ENCODE data around the gene PLPPR1.

PLPPR1 gene

GRCh38 chr9:101128623-101129022 lies 100.1 kb downstream of the PLPPR1 start:
- Histone ChIP-seq H3K9me3 (ENCODE audit: low read length) (no peaks in the 10 kb centered on the region), H3K27me3 (ENCODE audit: insufficient read depth, low read length) (no peaks in the 10 kb centered on the region), H3K36me3 (ENCODE audit: insufficient read depth, low read length) (no peaks in the 10 kb centered on the region), H3K4me2 (ENCODE audit: low read length) (no peak overlapping the region), H3K9me2 (ENCODE audit: low read depth, low read length) (no peaks in the 10 kb centered on the region), H3K9ac (ENCODE audit: low read length) (no peak overlapping the region), H3K4me3 (ENCODE audit: low read depth, low read length, poor library complexity, severe bottlenecking) (no peak overlapping the region), H3K79me2 (ENCODE audit: insufficient read depth, low read length) (no peaks in the 10 kb centered on the region), H4K20me1 (ENCODE audit: insufficient read depth, low read length) (no peaks in the 10 kb centered on the region), H3K27ac (ENCODE audit: low read depth, low read length, poor library complexity, severe bottlenecking) (no peak overlapping the region), H3K4me1 (ENCODE audit: insufficient read depth, low read length, severe bottlenecking) (no peaks in the 10 kb centered on the region), H3F3A (ENCODE audit: insufficient read depth, low read length) (no peaks in the 10 kb centered on the region), H2AFZ (ENCODE audit: low read length) (no peak overlapping the region)
- TF ChIP-seq EZH2 (IDR thresholded peaks at IDR 0.05; ENCODE audit: borderline replicate concordance, low read length) (no peak), CTCF (IDR thresholded peaks at IDR 0.05; ENCODE audit: low read length) (no peak)

- Histone ChIP-seq H4K20me1 (ENCODE audit: insufficient read depth, low read length) (no peaks in the 10 kb centered on the region), H2AFZ (ENCODE audit: low read length) (no peak overlapping the region), H3K27me3 (ENCODE audit: insufficient read depth, low read length) (no peaks in the 10 kb centered on the region), H3K4me1 (ENCODE audit: insufficient read depth, low read length, severe bottlenecking) (no peaks in the 10 kb centered on the region), H3K9me2 (ENCODE audit: low read depth, low read length) (no peaks in the 10 kb centered on the region), H3K9ac (ENCODE audit: low read length) (no peak overlapping the region), H3K9me3 (ENCODE audit: low read length) (no peaks in the 10 kb centered on the region), H3K4me3 (ENCODE audit: low read depth, low read length, poor library complexity, severe bottlenecking) (no peak overlapping the region), H3K4me2 (ENCODE audit: low read length) (no peak overlapping the region), H3K27ac (ENCODE audit: low read depth, low read length, poor library complexity, severe bottlenecking) (no peak overlapping the region), H3K79me2 (ENCODE audit: insufficient read depth, low read length) (no peaks in the 10 kb centered on the region), H3F3A (ENCODE audit: insufficient read depth, low read length) (no peaks in the 10 kb centered on the region), H3K36me3 (ENCODE audit: insufficient read depth, low read length) (no peaks in the 10 kb centered on the region)
- TF ChIP-seq CTCF (IDR thresholded peaks at IDR 0.05; ENCODE audit: low read length) = no peak
- no peak for TF ChIP-seq EZH2 (IDR thresholded peaks at IDR 0.05; ENCODE audit: borderline replicate concordance, low read length)
Measured at GRCh38 chr9:101130054-101130453, 101.5 kb downstream of the PLPPR1 start.

GRCh38 chr9:101131326-101131725 lies 102.8 kb downstream of the PLPPR1 start:
- H3K27me3 ChIP-seq (ENCODE audit: insufficient read depth, low read length) = no peaks in the 10 kb centered on the region
- no peak overlapping the region for H3K9ac ChIP-seq (ENCODE audit: low read length)
- H3F3A ChIP-seq (ENCODE audit: insufficient read depth, low read length) = no peaks in the 10 kb centered on the region
- no peaks in the 10 kb centered on the region for H3K4me1 ChIP-seq (ENCODE audit: insufficient read depth, low read length, severe bottlenecking)
- H3K4me3 ChIP-seq (ENCODE audit: low read depth, low read length, poor library complexity, severe bottlenecking) = no peak overlapping the region
- TF ChIP-seq EZH2 (IDR thresholded peaks at IDR 0.05; ENCODE audit: borderline replicate concordance, low read length) (no peak), CTCF (IDR thresholded peaks at IDR 0.05; ENCODE audit: low read length) (no peak)
- H3K9me3 ChIP-seq (ENCODE audit: low read length) = no peaks in the 10 kb centered on the region
- no peak overlapping the region for H2AFZ ChIP-seq (ENCODE audit: low read length)
- no peaks in the 10 kb centered on the region for H3K36me3 ChIP-seq (ENCODE audit: insufficient read depth, low read length)
- no peak overlapping the region for H3K4me2 ChIP-seq (ENCODE audit: low read length)
- no peaks in the 10 kb centered on the region for H3K79me2 ChIP-seq (ENCODE audit: insufficient read depth, low read length)
- no peak overlapping the region for H3K27ac ChIP-seq (ENCODE audit: low read depth, low read length, poor library complexity, severe bottlenecking)
- H4K20me1 ChIP-seq (ENCODE audit: insufficient read depth, low read length) = no peaks in the 10 kb centered on the region
- H3K9me2 ChIP-seq (ENCODE audit: low read depth, low read length) = no peaks in the 10 kb centered on the region

Measured in OCI-LY1 (cell line).